Right ventricle myocardium superior (tissue), 1 donor: ENCODE results near the gene GRK7. TPM values are rescaled to one million over a fixed set of nuclear protein-coding genes. Genes with fewer than 3 reads are reported as not detected.

ENCODE experiments used
- ATAC-seq: fragments of 200-7000 bp; cut with Tn5 transposase; one replicate; pipeline ENCODE4 v1.9.1; 2020; ENCODE audit warnings: mild to moderate bottlenecking; ENCODE audit not compliant: poor library complexity
- DNase-seq: peaks from one replicate; pipeline ENCODE4 v3.0.0-alpha.2; 2020
- intact Hi-C: fragments of 100-400 bp; cut with DNase I; formaldehyde crosslinking; loops from one replicate; pipeline ENCODE4 v1.11.2; 2022
- total RNA-seq: library from RNA; stranded (reverse); fragmentation: NEBNext Ultra II Directional; extraction: Animal tissue kit (Norgen Biotek cat#: 25700); gene quantifications from one replicate; pipeline ENCODE4 v1.2.1, GENCODE V29; 2021
- donor health status: DM: no; HTN: yes; CAD: no; lungs with severe emphysema.

GRK7 gene
- total RNA-seq, 1 donor from 2014 or later = not detected

- intact Hi-C loops = no loop called here
Observed at GRCh38 chr3:141808586-141808985, 45.4 kb downstream of the GRK7 start.

GRCh38 chr3:141810161-141810560 is 47.0 kb downstream of the GRK7 start:
- no peak for DNase-seq
- ATAC-seq = no peak
- intact Hi-C loops = no loop called here

More at GRCh38 chr3:141808586-141808985, 45.4 kb downstream of the GRK7 start:
- ATAC-seq (no peak), DNase-seq (no peak)

- intact Hi-C loops = no loop called here
- ATAC-seq = no peak
- no peak for DNase-seq
Observed at GRCh38 chr3:141811348-141811747, 48.1 kb downstream of the GRK7 start.

- no peak for DNase-seq
- ATAC-seq = no peak
- intact Hi-C loops = no loop called here
Observed at GRCh38 chr3:141812084-141812483, 48.9 kb downstream of the GRK7 start.

GRCh38 chr3:141812586-141812985 is 49.4 kb downstream of the GRK7 start:
- ATAC-seq (no peak), DNase-seq (no peak)
- intact Hi-C loops = no loop called here

Other genes starting within 250 kb of the GRK7 start
- 87.4 TPM for gene RNF7, start 25.1 kb upstream of the GRK7 start, total RNA-seq
- gene ATP1B3, start 113.2 kb downstream of the GRK7 start, total RNA-seq = 32.9 TPM